GM21447 (cell line): ENCODE data around the gene STAU1.
"Not testable (repeated sequence)": the region's sequence is repeated elsewhere in the genome, so short reads cannot be mapped to it uniquely, and the experiment has no call there.

Experiments
- ATAC-seq: cut with Tn5 transposase; IDR thresholded peaks from one replicate; pipeline ENCODE4 v1.9.1; 2021; ENCODE audit not compliant: unreplicated experiment

The STAU1 gene, protein sequence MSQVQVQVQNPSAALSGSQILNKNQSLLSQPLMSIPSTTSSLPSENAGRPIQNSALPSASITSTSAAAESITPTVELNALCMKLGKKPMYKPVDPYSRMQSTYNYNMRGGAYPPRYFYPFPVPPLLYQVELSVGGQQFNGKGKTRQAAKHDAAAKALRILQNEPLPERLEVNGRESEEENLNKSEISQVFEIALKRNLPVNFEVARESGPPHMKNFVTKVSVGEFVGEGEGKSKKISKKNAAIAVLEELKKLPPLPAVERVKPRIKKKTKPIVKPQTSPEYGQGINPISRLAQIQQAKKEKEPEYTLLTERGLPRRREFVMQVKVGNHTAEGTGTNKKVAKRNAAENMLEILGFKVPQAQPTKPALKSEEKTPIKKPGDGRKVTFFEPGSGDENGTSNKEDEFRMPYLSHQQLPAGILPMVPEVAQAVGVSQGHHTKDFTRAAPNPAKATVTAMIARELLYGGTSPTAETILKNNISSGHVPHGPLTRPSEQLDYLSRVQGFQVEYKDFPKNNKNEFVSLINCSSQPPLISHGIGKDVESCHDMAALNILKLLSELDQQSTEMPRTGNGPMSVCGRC

GRCh38 chr20:49187851-49188641 lies at the start of gene STAU1:
TSS of gene STAU1 (minus strand) at chr20:49188334. CDS start at chr20:49166201, 22,133 bp downstream.
- ATAC-seq: peak; percentile 88

- no peak for ATAC-seq
These were observed 49.4 kb upstream of the STAU1 start for GRCh38 chr20:49237531-49237930.

GRCh38 chr20:49236301-49236700 lies 48.2 kb upstream of the STAU1 start:
- ATAC-seq: no peak

DNA sequence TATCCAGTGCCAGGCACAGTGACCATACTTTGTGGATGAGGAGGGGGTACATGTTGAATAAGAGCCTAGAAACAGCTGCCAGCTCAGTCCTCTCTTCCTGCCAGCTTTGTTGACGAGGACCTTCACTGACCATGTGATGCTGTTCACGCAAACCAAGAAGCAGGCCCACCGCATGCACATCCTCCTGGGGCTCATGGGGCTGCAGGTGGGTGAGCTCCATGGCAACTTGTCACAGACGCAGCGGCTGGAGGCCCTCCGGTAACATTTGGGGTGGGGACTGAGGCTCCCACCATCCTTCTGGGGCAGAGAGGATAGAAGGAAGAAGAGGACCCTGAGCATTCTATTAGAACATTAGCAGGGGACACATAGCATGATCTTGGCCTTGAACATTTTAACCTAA lies 46.7 kb upstream of the STAU1 start:
- no peak for ATAC-seq

DNA sequence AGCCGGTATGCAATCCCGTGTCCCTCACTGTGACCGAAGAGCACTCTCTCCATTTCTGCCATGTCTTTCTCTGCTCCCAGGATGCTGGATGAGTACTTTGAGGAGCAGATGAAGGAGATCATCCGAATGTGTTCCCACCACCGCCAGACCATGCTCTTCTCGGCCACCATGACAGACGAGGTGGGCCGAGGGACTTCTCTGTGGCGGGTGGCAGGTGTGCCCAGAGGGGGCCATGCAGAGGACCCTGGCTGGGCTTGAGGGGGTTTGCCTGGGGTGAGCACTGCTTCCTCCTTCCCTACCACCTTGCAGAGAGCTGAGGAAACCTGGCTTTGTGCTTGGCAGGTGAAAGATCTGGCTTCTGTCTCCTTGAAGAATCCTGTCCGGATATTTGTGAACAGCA lies 45.1 kb upstream of the STAU1 start:
- ATAC-seq: no peak

DNA sequence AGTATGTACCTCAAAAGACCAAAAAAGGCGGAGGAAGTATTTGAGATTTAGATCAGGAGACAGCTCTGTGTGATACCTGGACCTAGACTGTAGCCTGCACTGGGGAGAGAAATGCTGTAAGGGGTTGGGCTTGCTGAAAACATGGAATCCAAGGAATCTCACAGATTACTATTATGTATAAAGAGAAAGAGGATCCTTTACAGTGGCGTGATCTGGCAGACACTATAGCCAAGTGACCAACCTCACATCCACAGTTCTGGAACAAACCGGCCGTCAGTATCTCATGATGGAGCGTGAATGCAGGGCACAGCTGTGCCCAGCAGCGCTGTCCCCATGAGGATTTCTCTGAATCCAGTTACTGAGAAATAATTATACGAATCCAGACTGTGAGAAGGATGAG lies 43.3 kb upstream of the STAU1 start:
- ATAC-seq: no peak

GRCh38 chr20:49230561-49231133 lies 42.5 kb upstream of the STAU1 start:
- ATAC-seq: no peak

DNA sequence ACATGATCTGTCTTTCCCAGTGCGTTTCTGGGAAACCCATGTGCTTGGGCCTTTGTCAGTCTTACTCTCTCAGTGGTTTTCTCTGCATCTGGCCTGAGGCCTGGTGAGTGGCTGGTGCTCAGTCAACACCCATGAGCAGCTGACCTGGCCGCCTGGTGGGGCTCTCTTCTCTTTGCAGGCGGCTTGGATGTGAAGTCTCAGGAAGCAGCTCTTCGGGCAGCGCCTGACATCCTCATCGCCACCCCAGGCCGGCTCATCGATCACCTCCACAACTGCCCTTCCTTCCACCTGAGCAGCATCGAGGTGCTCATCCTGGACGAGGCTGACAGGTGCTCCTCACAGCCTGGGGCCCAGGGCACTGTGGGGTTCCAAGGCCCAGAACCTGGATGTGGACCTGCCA lies 41.9 kb upstream of the STAU1 start:
- ATAC-seq: no peak

DNA sequence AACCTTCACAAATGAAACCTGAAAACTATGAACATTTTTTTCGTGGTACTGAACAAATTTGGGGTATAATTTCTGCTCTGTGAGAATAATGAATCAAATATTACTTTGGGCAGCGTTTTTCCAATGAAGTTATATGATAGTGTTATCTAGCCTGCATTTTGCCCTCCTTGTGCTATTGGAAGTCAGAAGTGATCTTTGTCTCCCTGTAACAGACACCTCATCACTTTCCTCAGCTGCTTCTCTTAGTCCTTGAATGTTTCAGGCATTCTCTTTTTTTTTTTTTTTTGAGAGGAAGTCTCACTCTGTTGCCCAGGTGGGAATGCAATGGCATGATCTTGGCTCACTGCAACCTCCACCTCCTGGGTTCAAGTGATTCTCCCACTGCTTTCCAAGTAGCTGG lies 41.2 kb upstream of the STAU1 start:
- ATAC-seq: no peak

DNA sequence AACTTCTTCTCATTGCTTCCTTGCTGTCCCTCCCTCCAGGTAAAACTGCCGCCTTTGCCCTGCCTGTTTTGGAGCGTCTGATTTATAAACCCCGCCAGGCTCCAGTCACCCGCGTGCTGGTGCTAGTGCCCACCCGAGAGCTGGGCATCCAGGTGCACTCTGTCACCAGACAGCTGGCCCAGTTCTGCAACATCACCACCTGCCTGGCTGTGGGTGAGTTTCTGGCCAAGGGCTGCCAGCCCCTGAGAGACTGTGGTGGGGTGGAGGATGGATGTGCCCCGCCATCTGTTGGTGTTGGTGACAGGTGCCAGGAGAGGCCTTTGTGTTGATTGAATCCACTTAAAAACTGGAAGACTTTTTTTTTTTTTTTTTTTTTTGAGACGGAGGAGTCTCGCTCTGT lies 40.5 kb upstream of the STAU1 start:
- ATAC-seq: no peak

GRCh38 chr20:49225896-49226295 lies 37.8 kb upstream of the STAU1 start:
- no peak for ATAC-seq

DNA sequence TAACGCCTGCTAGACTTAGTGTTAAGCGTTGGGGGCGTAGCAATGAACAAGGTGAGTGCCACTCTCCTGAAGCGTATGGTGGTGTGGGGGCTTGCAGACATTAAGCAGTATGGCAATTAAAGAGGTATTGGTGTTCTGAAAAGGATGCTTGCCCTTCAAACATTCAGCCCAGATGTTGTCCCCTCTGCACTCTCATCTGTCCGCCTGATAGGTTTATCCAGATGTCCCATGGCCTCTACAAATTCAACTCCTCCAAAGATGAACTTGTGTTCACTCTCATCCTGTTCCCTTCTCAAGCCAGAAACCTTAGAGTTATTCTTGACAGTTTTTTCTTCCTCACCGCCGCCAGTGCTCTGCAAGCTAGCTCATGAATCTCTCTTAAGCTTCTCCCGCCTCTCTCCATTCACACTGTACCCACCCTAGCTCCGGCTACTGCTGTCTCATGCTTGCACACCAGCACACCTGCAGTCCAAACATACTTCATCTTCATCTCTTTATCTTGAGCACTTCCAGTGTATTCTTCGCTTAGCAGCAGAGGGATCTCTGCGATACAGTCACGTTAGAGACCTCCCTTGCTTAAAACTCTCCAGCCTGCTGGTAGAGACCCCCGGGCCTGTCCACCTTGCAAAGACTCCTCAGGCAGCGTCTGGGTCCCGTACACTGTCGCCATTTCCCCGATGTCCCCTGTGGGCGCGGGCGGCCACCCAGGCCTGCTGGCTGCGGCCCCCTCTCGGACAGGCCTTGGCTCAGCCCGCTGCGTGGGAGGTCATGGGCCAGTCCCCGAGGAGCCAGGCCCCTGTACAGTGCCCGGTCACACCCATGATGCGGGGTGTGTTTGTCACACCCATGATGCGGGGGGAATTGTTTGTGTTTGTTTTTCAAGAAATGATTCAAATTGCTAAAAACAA lies 32.0 kb upstream of the STAU1 start:
- no peak for ATAC-seq

DNA sequence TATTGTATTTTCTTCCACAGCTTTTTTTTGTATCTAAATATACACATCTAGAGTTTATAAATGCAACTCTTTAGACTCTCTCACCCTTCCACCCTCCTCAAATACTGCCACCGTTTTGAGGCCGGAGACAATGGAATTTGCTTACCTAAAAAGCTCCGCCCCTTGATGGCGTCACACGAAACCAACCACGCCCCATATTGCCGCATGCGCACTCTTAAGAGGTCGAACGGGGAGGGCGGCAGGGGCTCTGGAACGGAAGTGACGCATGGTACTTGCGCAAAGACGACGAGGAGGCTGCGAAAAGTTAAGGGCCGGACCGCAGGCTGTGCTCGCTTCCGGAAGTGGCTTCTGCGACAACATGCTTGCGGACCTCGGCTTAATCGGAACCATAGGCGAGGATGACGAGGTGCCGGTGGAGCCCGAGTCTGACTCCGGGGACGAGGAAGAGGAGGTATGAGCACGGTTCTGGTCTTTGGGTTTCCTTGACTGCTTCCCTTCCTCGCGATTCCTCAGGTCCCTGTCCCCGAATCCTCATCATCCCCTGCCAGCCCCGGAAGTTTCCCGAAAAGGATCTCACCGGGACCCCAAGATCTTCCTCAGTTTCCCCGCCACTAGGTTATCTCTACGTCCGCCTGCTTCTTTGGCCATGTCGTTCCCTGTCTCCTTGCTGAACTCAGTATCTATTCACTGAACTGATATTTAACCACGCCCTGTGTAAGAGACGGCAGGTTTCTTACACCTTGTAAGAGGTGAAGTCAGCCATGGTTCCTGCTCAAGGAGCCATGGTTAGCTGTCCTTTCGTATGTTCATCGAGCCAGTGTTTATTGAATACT lies 31.2 kb upstream of the STAU1 start, which contains the start of gene DDX27:
DDX27 (plus strand) TSS at position 326 of the 833 bp plus-strand sequence; CDS start at position 359, 33 bp downstream.
- ATAC-seq: peak; percentile 91

DNA sequence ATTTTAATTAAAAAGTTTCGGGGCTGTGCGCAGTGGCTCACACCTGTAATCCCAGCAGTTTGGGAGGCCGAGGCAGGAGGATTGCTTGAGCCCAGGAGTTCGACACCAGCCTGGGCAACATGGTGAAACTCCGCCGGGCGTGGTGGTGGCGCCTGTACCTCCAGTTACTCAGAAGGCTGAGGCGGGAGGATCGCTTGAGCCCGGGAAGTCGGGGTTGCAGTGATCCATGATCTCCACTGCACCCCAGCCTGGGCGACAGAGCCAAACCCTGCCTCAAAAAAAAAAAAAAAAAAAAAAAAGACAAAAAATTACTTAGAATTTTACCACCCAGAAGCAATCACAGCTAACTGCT lies 30.6 kb upstream of the STAU1 start:
- not testable (repeated sequence) for ATAC-seq

DNA sequence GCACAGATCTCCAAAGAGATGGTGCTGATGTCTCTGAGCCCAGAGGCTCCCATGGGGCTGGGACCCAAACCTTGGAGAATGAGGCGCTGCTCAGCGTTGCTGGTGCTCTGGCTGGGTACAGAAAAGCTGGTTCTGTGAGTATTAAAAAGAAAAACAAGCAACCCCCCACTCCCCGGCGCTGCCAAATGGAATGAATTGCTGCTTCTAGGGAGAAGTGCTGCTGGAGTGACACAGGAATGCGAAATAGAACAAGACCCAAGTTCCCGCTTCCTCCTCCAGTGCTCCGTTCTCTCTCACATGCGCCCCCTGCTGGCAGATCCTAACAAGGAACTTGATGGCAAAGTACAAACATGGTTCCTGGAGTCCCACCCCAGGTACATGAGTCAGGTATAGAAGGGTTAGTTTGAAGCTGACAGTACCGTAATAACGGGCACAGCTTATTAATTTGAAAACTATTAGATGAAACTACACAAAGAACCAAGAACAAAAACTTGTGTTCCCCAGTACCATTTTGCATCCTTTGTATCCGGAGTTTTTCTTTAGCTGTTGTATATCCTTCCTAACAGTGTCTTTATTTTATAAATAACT lies 29.0 kb upstream of the STAU1 start:
- no peak for ATAC-seq

GRCh38 chr20:49215232-49215631 lies 27.1 kb upstream of the STAU1 start:
- ATAC-seq: no peak

DNA sequence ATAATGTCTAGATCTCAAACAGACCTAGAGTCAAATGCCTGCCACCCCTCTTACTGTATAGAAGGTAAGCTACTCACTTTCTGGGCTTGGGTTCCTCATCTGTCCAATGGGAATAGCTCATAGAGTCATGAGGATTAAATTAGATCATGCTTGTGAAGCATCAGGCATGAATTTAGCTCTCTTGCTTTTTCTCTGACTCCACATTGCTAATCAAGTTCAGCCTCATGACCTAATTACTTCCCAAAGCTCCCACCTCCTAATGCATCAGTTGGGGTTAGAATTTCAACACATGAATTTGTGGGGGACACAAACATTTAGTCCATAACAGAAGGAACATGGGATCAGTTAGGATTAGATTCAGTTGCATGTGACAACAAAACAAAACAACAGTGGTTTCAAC lies 26.4 kb upstream of the STAU1 start:
- ATAC-seq: no peak

DNA sequence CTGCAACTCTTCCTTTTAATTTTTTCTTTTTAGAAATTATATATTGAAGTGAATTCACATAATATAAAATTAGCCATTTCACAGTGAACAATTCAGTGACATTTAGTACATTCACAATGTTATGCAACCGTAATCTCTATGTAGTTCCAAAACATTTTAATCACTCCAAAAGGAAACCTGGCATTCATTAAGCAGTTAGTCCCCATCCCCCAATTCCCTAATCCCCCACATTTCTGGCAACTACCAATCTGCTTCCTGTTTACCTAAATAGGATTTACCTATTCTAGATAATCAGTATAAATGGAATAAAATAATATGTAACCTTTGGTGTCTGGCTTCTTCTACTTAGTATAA lies 22.6 kb upstream of the STAU1 start:
- ATAC-seq: no peak

- no peak for ATAC-seq
These were observed 22.1 kb upstream of the STAU1 start for GRCh38 chr20:49210101-49210756.
